NCI-H345 treated with DMSO at 0.1 percent for 48 hours (cell line): ENCODE results near the gene ATL2.
"Not testable (repeated sequence)": the region's sequence is repeated elsewhere in the genome, so short reads cannot be mapped to it uniquely, and the experiment has no call there.

Experiments used
- DNase-seq: peaks from one replicate; lab custom pipeline; 2025; ENCODE audit not compliant: unreplicated experiment; lab: John Stamatoyannopoulos, UW

ATL2 gene

DNA sequence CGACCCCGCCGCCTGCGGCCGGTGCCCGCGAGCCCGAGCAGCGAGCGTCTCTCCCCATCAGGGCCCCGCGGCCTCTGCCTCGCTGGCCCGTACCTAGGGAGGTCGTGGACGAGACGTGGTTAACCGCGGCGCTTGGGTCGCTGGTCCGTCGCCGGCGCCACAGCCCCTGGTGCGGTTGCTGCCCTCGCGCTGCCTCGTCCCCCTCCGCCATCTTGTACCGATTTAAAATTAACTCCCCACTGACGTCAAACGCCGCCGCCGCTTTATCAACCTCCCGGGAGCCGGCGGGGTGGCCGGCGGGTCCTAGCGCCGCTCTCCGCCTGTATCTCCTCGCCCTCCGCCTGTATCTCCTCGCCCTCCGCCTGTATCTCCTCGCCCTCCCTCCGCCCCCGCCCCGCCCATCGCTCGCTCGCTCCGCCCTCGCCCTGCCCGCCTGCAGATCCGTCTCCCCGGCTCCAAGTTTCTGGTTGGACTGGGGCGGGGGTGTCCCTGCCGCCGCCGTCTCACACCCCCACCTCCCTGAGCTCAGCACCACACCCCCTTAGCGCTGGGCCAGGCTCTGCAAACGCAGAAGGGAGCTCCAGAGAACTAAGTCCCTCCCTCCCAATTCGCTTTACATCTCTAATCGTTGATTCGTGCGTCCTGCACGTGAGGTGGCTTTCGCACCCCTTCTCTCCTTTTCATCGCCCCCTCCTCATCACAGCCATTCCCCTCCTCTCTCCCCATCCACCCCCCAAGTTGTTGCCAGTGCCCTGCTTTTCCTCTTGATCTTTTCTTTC, at the start of gene ATL2:
Gene ATL2 (minus strand): TSS at position 224 of the 779 bp plus-strand sequence. CDS start 13 bp downstream, at position 211.
- DNase-seq: peak; percentile 90

DNA sequence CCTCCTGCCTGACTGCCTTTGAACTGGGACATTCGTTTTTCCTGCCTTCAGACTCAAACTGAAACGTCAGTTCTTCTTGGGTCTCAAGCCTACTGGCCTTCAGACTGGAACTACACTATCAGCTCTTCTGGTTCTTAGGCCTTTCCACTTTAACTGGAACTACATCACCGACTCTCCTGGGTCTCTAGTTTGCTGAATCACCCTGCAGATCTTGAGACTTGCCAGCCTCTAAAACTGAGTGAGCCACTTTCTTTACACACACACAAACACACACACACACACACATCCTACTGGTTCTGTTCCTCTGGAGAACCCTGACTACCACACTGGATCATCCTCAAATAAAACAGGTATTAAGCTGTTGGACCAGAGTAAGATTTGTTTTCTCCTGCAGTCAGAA, 46.7 kb upstream of the ATL2 start:
- no peak for DNase-seq

DNA sequence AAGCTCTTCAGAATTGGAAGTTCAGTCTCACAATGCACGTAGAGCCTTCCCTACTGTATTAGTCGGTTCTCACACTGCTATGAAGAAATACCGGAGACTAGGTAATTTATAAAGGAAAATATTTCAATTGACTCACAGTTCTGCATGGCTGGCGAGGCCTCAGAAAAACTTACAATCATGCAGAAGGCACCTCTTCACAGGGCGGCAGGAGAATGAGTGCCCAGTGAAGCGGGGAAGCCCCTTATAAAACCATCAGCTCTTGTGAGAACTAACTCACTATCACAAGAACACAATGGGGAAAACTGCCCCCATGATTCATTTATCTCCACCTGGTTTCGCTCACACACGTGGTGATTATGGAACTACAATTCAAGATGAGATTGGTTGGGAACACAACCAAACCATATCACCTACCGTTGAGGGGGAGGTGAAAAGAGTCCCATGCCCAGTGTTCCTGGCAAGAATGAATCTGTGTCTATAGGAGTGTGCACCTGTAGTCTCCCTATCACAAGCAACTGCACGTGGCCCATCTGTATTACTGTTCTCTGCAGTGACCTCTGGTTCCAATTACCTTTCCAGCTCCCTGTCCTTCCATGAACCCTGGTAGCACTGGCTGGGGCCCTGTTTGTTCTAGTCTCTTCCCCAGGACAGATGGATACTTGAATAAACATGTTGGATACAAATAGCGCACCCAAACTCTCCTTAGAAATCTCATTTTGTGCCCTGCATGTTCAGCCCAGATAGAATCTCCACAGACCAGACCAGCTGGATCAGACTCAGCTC, 44.4 kb upstream of the ATL2 start:
- DNase-seq: no peak

DNA sequence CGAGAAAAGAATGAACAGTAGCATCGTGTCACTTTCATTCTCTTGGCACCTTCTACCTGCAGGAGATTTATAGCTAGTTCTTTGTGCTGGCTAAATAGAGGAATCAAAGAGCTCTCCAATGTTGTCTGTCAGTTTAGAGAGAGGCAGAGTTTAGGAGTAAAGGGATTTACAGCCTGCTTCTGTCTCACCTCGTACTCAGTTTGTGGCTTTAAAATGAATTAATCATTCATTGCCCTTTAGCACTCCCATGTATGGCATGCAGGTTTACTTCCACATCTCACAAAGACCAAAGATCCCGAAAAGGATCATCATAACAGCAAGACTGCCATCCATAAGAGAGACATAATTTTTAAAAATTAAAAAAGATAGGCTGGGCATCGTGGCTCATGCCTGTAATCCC, 42.4 kb upstream of the ATL2 start:
- DNase-seq: no peak

DNA sequence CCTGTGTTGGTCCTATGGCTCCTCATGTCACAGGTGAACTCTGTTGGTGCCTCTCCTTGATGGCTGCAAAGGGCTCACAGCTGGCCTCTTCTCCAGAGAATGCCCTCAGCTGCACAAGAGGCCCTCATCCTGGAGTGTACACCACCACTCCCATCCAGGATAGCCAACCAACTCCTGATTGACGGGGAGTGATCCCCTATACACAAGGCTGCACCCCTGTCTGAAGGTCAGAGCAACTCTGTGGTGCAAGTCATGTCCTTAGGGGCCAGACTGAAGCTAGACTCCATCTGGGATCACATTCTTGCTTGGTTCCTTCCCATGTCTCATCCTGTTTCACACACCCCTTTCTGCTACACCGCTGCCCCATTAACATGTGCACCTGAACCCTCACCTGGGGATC, 41.7 kb upstream of the ATL2 start:
- DNase-seq: no peak

DNA sequence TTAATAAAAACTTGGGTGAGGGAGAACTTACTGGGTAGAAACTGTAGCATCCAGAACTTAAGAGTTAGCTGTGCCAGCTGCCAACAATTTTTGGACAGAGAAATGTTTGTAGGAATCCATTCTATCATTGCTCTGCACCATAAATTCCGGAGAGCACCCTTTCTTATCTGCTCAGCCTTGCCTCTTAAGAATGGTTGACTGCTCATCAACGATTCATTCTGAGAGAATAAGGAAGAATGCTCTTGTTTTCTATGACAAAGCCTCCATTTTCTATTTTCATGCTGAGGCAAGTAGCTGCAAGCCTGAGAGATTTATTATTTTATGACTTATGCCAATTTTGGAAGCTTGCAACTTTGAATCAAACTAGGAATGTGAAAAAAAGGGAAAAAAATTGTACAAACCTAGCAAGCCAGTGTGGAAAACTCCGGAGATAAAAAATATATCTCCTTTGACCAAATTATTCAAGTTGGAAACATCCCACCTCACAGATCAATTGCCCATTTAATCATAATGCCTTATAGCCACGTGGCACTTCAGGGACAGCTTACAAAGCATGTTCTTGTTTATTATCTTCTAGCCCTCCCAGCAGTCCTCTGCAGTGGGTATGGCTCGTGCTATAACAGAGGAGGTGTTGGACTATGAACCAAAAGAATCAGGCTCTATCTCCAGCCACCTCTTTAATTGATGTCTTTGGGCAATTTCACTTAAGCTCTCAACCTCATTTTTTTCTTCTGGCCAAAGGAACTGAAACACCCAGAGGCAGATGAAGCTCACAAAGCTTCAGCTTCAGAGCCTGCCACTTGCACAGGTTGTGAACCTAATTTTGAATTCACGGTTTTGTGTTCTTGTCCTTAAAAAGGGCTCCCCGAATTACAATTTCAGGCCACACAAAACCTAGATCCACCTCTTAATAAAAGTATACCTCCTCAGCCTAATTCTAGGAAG, 40.9 kb upstream of the ATL2 start:
- DNase-seq: no peak

DNA sequence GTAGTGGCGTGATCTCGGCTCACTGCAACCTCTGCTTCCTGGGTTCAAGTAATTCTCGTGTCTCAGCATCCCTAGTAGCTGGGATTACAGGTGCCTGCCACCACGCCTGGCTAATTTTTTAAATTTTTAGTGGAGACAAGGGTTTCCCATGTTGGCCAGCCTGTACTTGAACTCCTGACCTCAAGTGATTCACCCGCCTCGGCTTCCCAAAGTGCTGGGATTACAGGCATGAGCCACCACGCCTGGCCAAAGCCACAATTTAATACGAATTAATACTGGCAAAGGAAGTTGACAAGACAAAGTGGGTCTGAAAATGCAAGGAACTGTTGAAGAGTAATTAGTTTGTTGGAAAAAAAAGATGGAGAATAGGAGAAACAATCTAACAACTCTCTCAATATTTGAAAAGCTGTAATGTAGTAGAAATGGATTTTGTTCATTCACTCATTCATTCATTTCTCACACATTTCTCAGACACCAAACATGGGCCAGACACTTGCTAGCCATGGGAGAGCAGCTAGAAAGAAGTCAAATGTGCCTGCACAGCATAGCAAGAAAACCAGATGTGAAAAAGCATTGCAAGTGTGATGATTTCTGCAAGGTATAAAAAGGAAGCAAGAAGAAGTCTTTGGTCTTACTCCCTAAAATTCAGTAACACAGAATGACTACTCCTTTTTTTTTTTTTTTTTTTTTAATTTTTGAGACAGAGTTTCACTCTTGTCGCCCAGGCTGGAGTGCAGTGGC, 39.4 kb upstream of the ATL2 start:
- no peak for DNase-seq

DNA sequence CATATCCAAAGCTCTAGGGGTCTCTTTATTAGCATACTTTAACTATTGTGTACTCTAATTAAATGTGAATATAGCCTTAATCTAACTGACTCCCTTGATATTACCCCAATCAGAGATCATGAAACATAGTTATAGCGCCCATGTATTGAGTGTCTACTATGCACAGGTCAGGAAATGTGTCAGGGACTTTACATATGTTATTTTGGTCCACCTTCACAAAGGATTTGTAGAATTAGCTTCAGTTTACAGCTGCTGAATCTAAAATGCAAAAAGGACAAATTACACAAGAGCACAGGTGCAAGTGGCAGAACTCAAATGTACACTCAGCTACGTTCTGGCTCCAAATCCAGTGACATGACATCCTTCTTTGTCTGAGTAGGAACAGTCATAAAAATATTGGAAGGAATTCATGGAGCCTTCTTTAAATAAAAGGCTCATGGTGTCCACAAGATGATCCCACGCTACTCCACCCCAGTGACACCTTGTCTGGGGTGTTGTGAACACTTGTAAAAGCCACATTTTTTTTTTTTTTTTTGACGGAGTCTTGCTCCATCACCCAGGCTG, 38.7 kb upstream of the ATL2 start:
- DNase-seq: no peak

DNA sequence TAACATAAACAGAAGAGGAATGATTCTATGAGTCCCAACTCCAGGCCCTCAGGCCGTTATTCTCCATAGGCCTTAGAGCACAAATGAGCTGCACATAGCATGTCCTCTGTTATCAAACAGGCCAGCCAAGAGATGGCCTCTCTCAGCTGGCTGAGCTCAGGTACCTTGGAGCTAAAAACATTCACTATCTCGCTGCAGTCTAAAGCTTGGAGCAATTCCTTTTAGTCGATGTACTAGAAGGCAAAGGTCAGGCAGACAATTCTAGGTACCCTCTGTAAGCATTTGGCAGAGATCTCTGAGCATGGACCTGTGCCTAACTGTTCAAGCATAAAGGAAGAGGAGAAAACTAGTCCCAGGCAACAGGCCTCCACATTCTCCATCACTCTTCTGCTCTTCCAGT, 38.0 kb upstream of the ATL2 start:
- no peak for DNase-seq

DNA sequence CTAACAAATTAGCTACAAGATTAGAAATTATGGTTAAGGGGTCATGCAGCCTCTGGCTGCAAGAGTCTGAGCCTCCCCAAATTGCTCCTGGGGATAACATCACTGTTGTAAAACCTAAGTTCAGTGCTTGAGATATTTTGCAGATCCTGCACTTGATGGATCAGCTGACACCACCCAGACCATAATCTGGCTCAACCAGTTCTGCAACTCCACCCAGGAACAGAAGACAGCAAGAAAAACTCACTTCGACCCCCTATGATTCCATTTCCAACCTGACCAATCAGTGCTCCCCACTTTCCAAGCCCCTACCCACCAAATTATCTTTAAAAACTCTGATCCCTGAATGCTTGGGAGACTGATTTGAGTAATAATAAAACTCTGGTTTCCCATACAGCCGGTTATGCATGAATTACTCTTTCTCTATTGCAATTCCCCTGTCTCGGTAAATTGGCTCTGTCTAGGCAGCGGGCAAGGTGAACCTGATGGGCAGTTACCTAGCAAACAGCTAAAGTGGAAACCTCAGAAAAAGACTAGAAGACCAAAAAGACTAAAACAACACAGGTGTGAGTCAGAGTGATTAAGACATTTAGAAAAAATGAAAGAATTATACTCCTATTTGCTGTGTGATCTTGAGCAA, 35.3 kb upstream of the ATL2 start:
- DNase-seq: not testable (repeated sequence)

DNA sequence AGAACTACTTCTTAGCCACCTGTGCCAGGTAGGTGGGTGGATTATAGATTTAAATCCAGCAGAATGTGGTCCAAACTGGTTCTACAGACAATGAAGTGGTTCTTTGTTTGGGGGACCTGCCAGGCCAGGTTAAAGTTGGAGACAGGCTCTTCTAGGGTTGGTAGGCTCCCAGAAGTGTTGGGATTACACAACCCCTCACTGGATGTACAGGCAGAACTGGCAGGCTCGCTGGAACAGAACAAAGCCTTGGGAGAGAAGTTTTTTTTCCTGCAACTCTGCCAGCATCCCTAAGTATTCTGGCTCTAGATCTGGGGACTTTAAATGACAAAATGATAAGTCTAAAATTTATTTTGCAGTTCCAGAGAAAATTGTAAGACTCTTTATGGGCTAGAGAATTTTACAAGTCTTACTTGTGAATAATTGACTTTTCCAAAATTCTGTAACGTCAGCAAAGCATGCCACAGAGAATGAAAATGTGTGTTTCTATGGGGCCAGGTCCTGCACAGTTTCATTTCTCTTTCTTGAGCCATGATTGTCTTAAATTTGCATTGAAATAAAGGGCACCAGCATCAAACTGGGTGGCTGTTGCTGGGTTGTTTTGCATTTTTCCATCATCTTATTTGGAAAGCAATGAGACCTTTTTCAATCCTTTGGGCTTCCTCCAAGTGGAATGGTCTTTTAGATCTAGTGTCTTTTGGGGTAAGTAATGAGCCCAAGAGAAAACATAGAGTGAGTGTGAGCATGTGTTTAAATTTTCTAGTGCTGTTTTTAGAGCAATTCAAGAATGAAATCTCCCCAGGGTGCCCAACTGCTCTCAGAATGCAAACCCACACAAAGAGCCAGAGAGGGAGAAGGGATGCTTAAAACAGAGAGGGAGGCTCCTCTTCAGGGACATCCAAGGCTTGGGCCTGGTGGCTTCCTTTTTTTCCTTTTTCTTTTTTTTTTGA, 32.4 kb upstream of the ATL2 start:
- DNase-seq: no peak

DNA sequence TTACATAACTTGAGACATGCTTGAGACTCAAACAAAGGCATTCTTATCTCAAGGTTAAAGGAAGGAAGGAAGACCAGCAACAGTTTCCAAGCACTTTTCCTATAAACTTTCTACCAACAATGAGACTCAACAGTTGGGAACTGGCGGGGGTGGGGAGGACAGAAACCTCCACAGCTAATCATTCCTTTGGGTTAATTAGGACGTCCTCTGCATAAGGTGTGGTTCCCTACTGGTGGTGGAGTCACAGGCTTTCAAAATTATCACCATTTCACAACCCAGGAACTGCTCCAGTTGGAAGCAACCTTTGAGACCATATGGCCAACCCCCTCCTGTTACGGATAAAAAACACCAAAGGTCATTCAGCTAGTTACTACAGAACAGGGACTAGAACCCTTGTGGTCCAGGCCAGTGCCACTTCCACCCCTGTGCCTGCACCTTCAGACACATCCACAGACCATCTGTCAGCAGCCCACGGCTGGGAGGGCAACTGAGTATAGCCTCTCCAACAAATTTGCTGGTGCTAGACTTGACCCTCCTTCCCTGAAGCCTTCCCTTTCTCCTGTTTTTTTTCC, 30.1 kb upstream of the ATL2 start:
- DNase-seq: no peak

DNA sequence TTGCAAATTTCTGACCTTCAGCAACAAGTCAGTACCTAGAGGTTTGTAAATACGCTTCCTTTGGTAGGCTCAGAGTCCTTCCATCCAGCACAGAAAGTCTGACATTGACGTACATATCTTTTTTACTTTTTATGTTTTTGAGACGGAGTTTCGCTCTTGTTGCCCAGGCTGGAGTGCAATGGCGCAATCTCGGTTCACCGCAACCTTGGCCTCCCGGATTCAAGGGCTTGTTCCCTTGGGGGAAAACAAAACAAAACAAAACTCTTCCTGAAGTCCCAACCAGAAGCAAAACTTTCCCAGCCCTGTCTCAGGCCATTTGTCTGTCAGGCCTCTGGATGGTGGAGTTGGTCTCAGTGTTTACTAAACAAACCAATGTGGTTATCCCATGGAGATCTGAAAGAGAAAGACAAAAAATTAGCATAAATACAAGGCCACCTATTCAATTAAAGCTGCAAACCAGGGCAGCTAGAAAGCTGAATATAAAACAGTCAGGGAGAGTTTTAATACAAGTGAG, 29.6 kb upstream of the ATL2 start:
- no peak for DNase-seq

DNA sequence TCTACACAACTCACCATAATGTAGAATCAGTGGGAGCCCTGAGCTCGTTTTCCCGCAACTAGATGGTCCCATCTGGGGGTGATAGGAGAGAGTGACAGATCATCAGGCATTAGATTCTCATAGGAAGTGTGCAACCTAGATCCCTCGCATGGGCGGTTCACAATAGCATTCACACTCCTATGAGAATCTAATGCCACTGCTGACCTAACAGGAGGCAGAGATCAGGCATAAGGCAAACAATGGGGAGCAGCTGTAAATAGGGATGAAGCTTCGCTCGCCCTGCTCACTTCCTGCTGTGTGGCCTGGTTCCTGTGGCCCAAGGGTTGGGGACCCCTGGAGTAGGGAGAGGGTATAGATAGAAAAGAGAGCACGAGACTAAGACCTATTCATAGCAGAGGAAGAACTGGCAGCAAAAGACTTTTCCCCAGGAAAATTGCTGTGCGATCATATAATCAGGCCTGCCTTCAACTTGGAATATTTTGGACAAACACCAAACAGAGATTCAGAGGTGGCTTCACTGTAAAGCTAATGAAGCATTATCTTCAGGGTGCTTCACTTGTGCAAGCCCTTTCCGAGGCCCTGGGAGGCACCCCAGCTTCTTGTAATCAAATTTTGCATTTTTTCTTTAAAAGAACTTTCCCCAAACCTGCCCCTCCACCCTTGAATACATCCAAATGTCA, 29.0 kb upstream of the ATL2 start:
- DNase-seq: no peak

DNA sequence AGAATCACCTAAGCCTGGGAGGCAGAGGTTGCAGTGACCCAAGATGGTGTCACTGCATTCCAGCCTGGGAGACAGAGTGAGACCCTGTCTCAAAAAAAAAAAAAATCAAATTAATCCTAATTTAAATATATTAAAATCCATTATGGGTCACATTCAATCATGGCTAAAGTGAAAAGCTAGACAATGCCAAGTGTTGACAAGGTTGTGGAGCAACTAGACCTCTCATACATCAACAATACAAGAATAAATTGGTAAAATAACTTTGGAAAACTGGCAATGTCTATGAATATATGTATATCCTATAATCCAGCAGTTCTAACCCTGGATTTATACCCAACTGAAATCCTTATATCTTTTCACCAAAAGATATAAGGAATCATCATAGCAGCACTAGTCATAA, 23.4 kb upstream of the ATL2 start:
- DNase-seq: no peak

DNA sequence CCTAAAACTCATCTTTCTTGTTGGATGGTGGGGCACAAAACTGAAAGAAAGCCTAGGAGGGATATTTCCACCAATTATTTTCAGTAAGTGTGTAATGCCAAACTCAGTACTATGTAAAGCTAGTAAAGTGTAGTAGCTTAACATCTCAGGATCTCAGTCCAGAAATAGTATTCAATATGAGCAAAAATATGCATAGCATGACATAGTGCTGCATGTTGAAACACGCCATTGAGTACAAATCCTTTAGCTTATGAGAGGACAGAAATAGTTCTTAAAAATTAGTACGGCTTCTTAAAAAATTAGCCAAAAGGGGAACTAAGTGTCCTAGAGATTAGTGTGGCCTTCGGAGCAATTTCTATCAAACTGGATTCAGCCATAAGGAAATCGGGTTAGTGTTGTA, 21.7 kb upstream of the ATL2 start:
- no peak for DNase-seq

DNA sequence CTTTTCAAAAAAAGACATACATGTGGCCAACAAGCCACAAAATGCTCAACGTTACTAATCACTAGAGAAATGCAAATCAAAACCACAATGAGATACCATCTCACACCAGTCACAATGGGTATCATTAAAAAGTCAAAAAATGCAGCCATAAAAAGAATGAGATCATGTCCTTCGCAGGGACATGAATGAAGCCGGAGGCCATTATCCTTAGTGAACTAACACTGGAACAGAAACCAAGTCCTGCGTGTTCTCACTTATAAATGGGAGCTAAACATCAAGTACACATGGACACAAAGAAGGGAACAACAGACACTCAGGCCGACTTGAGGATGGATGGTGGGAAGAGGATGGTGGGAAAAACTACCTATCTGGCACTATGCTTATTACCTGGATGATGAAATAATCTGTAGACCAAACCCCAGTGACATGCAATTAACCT, 17.8 kb upstream of the ATL2 start:
- DNase-seq: no peak

DNA sequence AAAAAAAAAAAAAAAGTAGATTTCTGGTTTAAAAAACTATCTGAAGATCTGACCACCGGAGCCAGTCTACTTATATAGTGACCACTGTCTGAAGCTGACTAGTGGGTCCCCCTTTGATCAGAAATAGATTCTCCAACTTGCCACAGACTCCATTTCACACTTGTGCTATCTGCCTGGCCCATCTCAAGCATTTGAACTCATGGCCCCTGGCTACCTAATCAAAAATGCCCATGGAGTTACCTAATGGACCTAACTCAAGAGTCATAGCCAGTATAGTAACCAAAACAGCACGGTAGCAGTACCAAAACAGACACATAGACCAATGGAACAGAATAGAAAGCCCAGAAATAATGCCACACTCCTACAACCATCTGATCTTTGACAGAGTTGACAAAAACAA, 17.0 kb upstream of the ATL2 start:
- no peak for DNase-seq
